Fibroblast of skin of right biceps (primary cell): Measurements from ENCODE around the gene S100A14.
"Not testable (repeated sequence)": the region's sequence is repeated elsewhere in the genome, so short reads cannot be mapped to it uniquely, and the experiment has no call there.

Experiments used
- DNase-seq: peaks from one replicate; pipeline ENCODE4 v3.0.0-alpha.2; 2013

S100A14 gene

DNA sequence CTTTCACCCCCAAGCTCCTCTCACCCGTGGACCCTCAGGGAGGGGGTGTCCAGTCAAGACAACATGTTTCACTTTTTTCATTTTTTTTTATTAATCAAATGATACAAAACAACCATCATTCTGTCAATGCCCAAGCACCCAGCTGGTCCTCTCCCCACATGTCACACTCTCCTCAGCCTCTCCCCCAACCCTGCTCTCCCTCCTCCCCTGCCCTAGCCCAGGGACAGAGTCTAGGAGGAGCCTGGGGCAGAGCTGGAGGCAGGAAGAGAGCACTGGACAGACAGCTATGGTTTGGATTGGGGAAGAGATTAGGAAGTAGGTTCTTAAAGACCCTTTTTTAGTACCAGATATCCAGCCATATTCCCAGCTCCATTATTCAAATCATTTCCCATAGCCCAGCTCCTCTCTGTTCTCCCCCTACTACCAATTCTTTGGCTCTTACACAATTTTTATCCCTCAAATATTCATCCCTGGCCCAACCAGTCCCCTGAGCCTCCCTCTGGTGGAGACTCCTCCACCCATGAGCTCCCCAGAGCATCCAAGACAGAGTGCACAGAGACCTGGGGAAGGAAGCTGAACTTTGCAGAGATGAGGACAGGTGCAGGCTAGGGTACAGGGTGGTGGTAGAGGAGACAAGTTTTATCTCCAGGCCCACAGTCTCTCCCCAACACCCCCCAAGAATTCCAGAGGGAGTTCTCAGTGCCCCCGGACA is 1.8 kb downstream of the S100A14 start:
- no peak for DNase-seq

DNA sequence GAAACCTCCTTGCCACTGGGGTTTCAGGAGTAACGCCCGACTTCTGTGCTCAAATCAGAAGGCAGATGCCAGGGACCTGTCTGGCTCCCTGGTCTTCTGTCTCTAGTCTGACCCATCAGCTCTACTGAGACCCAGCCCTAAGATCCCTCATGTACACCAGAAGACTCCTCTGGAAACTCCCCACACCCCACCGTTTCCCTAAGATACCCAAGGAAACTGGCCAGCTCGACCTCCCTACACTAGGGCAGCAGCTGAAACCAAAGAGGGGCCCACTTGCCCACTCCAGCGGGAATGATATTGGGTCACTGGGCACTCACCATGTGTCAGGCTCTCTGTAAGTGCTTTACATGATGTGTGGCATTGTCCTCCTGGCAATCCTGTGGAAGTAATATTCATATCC is 2.7 kb downstream of the S100A14 start:
- DNase-seq: no peak

DNA sequence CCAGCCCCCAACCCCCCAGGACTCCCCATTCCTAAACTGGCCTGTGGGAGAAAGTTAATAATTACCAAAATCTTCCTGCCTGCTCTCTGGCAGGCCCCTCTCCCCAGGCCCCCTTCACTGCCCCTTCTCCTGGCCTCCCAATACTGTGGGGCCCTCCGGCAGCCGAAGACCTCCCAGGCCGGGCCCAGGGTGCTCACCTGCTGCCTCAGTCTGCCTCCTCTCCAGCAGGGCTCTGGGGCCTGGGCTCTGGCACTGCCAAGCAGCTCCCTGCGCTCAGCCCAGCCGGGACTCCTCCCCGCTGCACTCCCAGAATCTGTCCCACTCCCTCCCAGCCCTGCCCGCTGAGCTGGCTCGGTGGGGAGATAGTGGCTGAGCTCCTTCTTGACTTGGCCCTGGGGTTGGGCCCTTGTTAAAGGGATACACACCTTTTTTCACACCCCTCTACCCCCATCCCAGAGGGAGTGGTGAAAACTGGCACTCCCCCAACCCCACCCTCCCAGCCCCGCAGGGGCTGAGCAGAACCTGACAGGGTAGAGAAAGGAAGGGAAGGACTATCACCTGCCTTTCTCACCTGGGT is 3.3 kb downstream of the S100A14 start, which contains the start of gene S100A16:
Gene S100A16, minus strand, starts transcription at position 383 of the 577 bp plus-strand sequence. CDS start 4,986 bp downstream, outside the sequence.
- DNase-seq: peak; percentile 73

DNA sequence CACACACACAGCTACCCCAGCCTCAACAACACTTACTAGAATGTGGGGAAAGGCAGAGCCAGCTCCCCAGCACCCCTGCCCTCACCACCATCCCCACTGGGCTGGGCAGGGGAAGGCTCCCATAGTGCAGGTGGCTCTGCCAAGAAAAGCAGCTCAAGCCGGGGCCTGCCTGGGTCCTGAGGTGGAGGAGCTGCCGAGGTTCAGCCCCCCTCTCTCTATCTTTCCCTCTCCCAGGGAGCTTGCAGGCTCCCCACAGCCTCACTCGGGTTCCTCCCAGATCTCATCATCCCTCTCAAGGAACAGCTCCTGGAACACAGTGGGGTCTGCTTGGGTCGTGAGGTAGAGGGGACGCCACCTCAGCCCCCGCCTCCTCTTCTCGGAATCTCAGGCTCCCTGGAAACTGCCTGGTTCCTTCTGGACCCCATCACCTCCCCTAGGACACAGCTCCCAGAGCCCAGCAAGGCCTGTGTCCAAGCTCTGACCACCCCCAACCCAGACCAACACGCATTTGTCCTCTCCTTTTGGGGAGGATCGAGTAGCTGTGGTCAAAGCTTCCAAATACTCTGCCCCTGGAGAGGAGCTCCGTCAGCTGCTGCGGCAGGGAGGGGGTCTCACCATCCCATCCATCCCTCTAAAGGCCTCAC is 3.9 kb downstream of the S100A14 start:
- DNase-seq: no peak

DNA sequence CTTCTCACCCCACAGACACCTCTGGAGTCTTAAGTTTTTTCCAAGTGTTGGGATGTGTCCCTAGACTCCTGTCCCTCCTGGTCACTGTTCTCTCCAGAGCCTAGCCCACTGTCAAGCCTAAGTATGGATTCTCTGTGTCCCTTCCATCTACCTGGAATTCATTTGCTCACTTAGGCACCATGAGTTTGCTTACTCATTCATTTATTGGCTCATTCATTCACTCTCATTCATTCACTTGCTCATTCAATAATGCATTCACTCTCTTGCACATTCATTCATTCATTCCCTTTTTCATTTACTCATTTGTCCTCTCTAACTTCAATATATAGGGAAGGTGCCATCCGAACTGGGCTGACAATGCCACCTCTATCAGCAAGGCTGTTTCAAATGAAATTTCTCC is 4.8 kb downstream of the S100A14 start:
- DNase-seq: no peak

DNA sequence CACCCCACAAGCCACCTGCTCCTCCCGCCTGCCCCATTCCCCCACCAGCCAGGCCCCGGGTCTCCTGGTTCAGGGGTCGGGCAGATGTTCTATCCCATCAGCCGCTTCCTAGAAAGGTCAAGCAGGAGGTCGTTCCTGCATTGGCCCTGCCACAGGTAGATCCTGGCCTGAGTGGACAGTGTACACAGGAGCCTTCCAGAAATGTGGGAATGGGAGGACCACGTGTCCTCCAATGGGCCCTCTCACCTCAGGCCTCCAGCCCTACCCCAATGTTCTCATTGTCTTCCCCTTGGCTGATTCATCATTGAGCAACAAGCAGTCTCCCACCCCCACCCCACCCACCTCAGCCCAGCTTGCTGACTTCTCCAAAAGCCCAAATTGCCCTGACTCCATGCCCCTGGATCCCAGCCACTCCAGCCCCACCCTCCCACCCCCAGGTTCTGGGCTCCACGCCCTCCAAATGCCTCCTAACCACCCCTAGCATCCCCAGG is 5.3 kb downstream of the S100A14 start:
- peak; percentile 44 for DNase-seq

DNA sequence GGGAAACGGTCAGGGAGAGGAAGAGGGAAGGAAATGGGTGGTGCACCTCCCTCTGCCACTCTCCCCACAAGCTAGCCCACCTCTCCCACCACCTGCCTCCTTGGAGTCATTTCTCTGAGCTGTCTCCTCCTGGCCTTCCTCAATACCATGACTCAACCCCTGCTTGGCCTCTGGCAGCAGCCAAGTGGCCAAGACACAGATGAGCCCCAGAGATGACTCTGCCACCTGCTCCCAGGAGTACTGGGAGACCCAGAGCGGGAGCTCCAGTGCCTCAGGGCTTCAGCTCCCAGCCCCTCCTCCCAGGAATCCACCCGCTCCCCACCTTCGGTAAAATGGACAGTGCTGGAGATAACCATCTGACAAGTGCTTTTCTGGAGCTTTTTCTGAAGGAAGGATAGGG is 5.8 kb downstream of the S100A14 start:
- DNase-seq: no peak

DNA sequence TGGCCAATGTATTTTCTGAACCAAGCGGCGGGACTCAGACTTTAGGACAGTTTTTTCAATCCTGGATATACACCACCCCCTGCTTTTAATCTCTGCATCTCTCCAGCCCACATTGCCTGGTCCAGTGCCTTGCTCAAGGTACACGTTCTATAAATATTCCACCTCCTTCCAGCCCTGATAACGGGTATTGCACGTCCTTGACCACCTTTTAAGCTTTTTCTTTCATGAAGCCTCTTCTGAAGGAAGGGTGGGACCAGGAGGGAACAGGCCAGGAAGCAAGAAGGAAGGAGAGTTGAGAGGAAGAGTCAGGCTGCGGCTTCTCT is 6.6 kb downstream of the S100A14 start:
- DNase-seq: no peak

DNA sequence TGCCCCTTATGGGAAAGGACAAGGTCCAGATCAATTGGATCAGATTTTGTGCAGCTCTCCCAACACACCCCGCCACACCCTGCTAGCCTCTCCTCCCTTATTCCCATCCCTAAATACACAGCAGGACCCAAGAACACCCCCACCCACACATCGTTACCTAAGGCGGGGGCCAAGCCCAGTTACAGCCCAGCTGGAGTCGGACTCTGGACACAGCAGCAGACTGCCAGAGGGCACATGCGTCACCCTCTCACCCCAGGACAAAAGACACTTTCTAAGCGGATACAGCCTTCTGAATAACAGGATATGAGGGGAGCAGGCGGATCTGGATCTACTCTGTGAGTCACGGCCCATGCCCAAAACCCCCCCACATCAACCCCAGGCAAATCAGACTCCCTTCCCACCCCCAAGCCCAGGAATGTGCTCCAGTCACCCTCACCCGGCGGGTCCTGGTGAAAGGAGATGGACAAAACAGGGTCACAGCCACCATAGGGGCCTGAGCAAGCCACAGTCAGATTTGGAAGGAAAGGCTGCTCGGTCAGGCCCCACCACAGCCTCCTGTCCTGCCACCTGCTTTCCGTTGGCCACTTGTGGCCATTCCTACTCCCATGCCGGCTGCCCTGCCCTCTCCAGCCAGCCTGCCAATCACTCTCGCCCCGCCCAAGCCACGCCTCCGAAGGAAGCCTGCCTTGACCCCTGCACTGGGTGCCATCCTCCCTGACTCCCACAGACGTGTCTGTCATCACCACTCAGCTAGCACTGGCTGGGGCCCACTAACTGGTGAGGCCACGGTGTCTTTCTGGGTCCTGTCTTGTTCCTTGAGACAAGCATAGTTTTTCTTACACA is 7.2 kb downstream of the S100A14 start:
- peak; percentile 93 for DNase-seq

DNA sequence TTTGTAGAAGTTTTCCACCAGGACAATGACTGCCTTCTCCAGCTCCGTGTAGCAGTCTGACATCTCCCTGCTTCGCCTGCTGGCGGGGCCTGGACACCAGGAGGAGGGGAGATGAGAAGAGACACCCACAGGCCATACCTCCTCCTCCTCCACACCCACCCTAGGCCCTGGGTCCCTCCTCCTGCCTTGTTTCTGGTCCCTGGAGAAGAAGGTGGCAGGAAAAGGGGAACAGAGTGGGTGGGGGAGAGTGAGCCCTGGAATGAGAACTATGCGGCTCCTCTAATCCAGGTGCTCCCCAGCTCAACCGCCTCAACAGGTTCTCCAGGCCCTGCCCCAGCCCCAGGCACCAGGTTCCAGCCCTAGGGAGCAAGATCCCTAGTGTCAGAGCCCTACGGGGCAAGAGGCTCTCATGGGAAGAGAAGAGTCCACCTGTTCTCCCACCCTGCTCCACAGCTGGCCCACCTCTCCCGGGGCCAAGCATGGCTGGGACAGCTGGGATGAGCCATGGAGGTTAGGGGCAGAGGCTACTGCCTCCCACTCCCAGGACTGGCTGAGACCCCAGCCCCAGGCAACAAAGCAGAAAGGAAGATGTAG is 7.9 kb downstream of the S100A14 start:
- DNase-seq: peak; percentile 40

DNA sequence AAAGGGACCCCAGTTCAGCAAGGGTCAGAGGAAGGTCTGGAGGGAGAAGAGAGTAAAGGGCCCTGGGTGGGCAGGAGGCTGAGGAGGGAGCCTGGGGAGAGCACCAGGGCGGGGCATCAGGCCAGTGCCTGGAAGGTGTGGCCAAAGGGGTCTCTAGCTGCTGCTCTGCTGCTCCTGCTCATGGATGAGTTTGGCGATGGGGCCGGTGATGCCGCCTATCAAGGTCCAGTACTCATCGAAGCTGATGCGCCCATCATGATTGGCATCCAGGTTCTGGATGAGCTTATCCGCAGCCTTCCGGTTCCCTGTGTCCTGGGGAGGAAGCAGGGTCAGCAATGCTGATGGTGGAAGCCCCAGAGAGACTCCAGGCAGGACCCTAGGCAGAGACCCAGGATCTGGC is 8.7 kb downstream of the S100A14 start:
- DNase-seq: no peak

DNA sequence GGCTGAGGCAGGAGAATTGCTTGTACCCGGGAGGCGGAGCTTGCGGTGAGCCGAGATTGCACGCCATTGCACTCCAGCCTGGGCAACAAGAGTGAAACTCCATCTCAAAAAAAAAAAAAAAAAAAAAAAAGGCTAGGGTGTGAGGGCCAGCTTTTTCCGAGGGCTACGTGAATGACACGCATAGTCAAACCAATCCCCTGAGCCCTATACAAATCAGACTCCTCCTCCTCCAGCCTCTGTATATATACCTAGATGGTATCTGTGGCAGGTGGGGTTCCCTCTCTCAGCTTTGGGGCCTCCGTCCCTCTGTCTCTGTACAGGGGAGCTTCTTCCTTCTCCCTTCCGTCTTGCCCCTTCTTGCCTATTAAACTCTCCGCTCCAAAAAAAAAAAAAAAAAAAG is 9.9 kb downstream of the S100A14 start:
- DNase-seq: no peak

DNA sequence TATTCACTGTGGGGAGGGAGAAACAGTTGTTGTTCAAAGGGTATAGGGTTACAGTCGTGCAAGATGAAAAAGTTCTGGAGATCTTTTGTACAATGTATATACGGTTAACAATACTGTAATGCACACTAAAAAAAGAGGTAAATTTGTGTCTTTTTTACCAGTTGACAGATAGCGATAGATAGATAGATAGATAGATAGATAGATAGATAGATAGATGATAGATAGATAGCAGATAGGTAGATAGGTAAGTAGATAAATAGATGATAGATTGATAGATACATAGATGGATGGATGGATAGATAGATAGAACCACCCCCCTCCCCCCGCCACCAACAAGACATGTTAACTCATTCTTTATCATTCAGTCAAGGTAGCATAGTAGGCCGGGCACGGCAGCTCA is 13.4 kb downstream of the S100A14 start:
- no peak for DNase-seq

DNA sequence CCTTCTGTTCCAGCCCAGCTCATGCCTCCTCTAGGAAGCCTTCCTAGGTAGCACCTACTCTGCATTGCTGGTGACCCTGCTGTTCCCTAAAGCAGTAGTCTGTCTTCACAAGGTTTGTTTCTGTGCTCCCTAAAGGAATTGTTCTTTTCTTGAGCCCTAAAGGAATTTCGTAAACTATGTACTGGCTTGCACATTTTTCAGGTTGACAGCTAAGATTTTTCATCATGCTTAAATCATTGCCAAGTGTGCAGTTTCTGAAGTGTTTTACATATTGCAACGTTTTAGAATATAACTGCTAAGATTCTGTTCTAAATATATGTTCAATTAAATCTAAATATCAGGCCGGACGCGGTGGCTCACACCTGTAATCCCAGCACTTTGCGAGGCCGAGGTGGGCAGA is 16.3 kb downstream of the S100A14 start:
- no peak for DNase-seq

DNA sequence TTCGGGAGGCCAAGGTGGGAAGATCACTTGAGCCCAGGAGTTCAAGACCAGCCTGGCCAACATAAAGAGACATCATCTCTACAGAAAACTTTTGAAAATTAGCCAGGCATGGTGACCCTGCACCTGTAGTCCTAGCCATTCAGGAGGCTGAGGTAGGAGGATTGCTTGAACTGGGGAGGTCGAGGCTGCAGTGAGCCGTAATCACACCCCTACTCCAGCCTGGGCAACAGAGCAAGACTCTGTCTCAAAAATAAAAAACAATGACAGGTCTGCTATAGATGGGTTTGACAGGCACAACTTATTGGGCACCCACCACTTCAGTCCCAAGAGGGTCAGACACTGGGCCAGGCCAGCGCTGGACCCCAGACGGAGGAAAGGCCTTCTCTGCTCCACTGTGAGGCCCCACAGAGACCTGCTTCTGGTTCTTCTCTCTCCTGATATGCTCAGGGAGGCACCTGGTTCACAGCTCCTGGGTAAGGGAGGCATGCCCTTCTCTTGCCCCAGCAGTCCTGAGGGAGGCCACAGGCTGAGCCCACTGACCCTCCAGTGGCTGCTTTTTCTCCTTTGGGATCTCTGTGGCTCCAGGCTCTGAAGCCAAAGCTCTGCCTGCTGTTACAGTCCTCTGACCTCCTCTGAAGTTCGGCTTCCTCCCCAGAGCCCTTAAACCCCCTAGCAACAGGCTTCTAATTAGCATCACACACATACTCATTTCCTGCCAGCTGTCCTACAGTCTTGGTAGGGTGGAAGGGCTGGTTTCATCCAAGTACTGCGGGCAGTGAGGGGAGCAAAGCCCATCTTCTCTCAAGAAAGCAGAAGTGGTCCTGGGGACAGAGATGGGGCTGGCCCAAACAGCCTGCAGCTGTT is 17.6 kb downstream of the S100A14 start:
- DNase-seq: peak; percentile 73

DNA sequence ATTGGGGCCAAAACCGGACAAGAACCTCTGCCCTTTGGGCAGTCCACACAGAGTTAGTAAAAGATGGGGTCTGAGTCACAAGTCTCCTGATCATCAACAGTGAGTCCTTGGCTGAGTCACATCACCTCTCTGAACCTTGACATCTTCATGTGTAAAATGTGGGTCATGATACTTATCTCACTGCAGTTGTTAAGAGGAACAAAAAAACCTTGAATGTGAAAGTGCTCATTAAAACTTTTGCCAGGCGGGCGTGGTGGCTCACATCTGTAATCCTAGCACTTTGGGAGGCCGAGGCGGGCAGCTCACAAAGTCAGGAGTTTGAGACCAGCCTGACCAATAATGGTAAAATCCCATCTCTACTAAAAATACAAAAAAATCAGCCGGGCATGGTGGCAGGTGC is 18.9 kb downstream of the S100A14 start:
- DNase-seq: no peak

DNA sequence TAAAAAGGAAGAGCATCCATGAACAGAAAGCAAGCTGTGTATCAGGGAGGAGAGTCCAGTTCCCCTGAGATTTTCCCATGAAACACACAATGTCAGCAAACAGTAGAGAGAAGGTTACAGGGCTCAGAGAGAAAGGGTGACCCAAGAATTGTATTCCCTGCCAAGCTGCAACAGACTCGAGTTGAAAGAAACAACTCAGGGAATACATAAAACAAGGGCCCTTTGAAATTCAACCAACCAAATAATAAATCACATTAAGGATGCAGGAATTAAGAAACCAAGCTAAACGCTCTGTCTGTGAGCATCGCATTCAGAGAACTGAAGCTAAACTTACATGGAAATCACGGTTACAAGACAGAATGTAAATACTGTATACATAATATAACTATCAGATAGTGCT is 23.4 kb downstream of the S100A14 start:
- DNase-seq: no peak

DNA sequence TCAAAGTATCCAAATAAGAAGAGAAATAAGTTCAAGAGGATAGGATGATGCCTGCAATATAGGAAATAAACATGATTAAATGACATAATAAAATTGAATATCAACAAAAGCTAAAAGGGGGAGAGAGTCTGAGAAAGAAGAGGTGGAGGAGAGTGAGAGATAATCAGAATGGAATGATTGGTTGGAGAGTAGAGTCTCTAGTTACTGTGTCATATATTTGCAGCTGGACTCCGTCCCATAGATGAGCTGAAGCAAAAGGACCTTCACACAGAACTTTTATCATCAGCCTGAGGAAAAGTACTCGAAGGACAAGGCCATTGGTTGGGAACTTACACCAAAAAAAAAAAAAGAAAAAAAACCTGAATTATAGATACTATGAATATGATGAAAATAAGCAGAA is 27.6 kb downstream of the S100A14 start:
- DNase-seq: no peak

DNA sequence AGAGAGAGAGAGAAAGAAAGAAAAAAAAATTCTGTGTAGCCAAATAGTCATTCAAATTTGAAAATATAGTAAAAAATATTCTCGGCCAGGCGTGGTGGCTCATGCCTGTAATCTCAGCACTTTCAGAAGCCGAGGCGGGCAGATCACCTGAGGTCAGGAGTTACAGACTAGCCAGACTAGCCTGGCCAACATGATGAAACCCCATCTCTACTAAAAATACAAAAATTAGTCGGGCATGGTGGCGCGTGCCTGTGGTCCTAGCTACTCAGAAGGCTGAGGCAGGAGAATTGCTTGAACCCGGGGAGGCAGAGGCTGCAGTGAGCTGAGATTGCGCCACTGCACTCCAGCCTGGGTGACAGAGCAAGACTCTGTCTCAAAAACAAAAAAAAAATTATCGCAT is 28.1 kb downstream of the S100A14 start:
- not testable (repeated sequence) for DNase-seq

DNA sequence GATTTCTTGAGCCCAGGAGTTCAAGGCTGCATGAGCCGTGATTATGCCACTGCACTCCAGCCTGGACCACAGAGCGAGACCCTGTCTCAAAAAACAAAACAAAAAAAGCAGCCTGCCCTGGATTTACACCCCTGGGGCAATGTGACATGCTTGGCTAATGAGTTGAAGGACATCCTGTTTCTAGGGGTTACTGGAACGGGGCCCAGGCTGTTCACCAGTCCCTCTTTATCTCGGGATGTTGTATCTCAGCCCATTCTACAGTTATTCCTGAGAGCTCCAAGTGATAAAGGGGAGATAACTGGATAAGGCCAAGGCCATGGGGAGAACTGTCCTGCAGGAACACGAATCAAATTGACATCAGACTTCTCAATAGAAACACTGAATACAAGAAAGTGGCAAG is 28.8 kb downstream of the S100A14 start:
- no peak for DNase-seq

DNA sequence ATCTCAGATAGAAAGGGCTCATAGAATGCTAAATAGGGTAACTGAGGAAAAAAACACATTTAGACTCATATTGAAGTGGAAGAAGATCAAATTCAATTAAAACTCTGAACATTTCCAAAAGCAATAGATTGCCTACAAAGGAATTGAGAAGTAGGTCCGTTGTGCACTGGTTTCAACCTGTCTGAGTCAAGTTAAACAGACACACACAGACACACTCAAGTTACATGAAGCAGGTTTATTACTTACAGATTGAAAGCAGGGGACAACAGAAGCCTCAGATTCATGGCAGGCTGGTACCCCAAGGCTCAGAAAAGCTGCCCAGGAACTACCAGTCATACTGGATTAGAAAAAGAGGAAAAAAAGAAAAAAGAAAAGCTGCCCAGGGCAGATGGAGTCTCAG is 29.8 kb downstream of the S100A14 start:
- no peak for DNase-seq

DNA sequence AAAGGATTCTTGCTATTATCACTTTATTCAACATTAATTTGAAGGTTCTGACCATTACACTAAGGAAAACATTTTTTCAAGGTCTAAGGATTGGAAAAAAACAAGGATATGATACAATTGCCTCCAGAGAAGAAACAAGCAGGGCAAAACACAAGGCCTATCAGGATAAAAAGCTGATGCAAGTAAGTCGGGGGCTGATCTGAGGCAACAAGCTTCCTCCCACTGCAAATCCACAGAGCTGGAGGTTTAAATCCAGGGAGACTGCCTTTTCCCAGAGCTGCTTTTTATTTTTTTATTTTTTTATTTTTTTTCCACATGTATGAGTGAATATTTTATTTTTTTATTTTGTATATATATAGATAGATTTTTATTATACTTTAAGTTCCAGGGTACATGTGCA is 31.1 kb downstream of the S100A14 start:
- DNase-seq: no peak
